ENCODE measurements around the gene QRSL1.

- TF ChIP-seq CTCF (IDR thresholded peaks at IDR 0.05; ENCODE audit: poor library complexity, severe bottlenecking) (no peak), EZH2 (IDR thresholded peaks at IDR 0.05; ENCODE audit: borderline replicate concordance, insufficient read depth, low read length, poor library complexity, severe bottlenecking) (no peak), EP300 (conservative IDR thresholded peaks at IDR 0.05; ENCODE audit: poor library complexity, severe bottlenecking) (no peak), REST (IDR thresholded peaks at IDR 0.05; ENCODE audit: borderline replicate concordance) (no peak), POLR2AphosphoS5 (IDR thresholded peaks at IDR 0.05) (no peak), RAD21 (conservative IDR thresholded peaks at IDR 0.05) (no peak), MXI1 (conservative IDR thresholded peaks at IDR 0.05; ENCODE audit: poor library complexity, severe bottlenecking) (no peak)
These were observed 47.9 kb upstream of the QRSL1 start for GRCh38 chr6:106581468-106581867.

All from neural cell (in vitro differentiated cells).